K562 (cell line): Measurements from ENCODE around the gene RAP1A. TPM values are rescaled to one million over a fixed set of nuclear protein-coding genes. Genes with fewer than 3 reads are reported as not detected.

Experiments used
- ATAC-seq: fragments of 200-7000 bp; cut with Tn5 transposase; 3 replicates; pipeline ENCODE4 v1.9.1; 2020; ENCODE audit warnings: moderate library complexity
- BruUV-seq: library from RNA; stranded (reverse); fragments of 400-500 nt; replicated peaks from 2 replicates; lab custom pipeline; 2021; lab: Mats Ljungman, UMichigan
- CTCF ChIA-PET: fragments of 300-600 bp; formaldehyde crosslinking; extraction: SDS; loops from one replicate; lab custom pipeline; 2021; ENCODE audit warnings: low intra/inter-chr PET ratio; lab: Yijun Ruan, JAX
- POLR2A ChIA-PET: fragments of 300-600, 350-650 bp; sonication (Branson Sonifier 250); formaldehyde crosslinking; extraction: SDS; loops from one replicate; lab custom pipeline; 2021; ENCODE audit warnings: antibody characterized with exemption, inconsistent platforms; lab: Yijun Ruan, JAX
- DNase-seq, 4 experiments: peaks; one replicate each; pipeline versions ENCODE4 v3.0.0 to v3.0.0-alpha.2; 2011 to 2018; ENCODE audit warnings: low spot score in 3 of 4, mixed read lengths in 3 of 4; ENCODE audit errors: extremely low read depth in 1 of 4
- FAIRE-seq: peaks from 2 replicates; lab custom pipeline; 2011; peaks lifted over from hg19 to GRCh38; lab: Jason Lieb, UNC
- H2AFZ ChIP-seq: 2 replicates; pipeline ENCODE4 v1.6.0; 2011; ENCODE audit warnings: low read depth, low read length, control low read depth, inconsistent platforms
- H3K27ac ChIP-seq: fragments of 200-600 bp; 3 replicates; pipeline ENCODE4 v1.8.0; 2011; ENCODE audit warnings: low read depth, mild to moderate bottlenecking, control low read depth, inconsistent platforms, low read length, moderate library complexity, mixed read lengths; ENCODE audit errors: extremely low read depth
- H3K27me3 ChIP-seq, 2 experiments: fragments of 300-600 bp in 1 of 2; 2 replicates in 1 of 2; 3 replicates in 1 of 2; pipeline versions ENCODE4 v1.6.0 to v1.8.0; 2011; ENCODE audit warnings: inconsistent platforms in 2 of 2, low read length in 2 of 2, mild to moderate bottlenecking in 1 of 2, mixed read lengths in 1 of 2, moderate library complexity in 1 of 2; ENCODE audit not compliant: control insufficient read depth in 2 of 2, insufficient read depth in 2 of 2
- H3K36me3 ChIP-seq: fragments of 300-600 bp; 3 replicates; pipeline ENCODE4 v1.8.0; 2011; ENCODE audit warnings: mild to moderate bottlenecking, low read length, inconsistent platforms; ENCODE audit not compliant: control insufficient read depth, insufficient read depth
- H3K4me1 ChIP-seq, 2 experiments: fragments of 200-600 bp in 1 of 2; replicated peaks in 1 of 2; 2 replicates in 1 of 2; 3 replicates in 1 of 2; pipeline versions ENCODE4 v1.5.1 to v1.8.0; 2011; ENCODE audit warnings: inconsistent platforms in 2 of 2, low read length in 2 of 2, mild to moderate bottlenecking in 1 of 2, mixed read lengths in 1 of 2, moderate library complexity in 1 of 2; ENCODE audit not compliant: control insufficient read depth in 2 of 2, insufficient read depth in 2 of 2
- H3K4me2 ChIP-seq: 2 replicates; pipeline ENCODE4 v1.6.1; 2011; ENCODE audit warnings: low read length, control low read depth, inconsistent platforms, mixed read lengths; ENCODE audit not compliant: insufficient read depth
- H3K4me3 ChIP-seq: fragments of 200-600 bp; sonication (generic), shearing (Covaris generic); 2 replicates; pipeline ENCODE4 v1.5.1; 2016; ENCODE audit warnings: control low read depth, inconsistent platforms
- H3K79me2 ChIP-seq: fragments of 200-600 bp; 3 replicates; pipeline ENCODE4 v1.8.0; 2011; ENCODE audit warnings: low read length, inconsistent platforms; ENCODE audit not compliant: control insufficient read depth, insufficient read depth
- H3K9ac ChIP-seq, 2 experiments: 2 replicates each; pipeline versions ENCODE4 v1.6.0 to v1.6.1; 2011; ENCODE audit warnings: low read depth in 2 of 2, low read length in 2 of 2, control low read depth in 1 of 2, inconsistent platforms in 1 of 2, mild to moderate bottlenecking in 1 of 2, mixed read lengths in 1 of 2; ENCODE audit not compliant: insufficient read depth in 1 of 2
- H3K9me1 ChIP-seq: one replicate; pipeline ENCODE4 v1.6.0; 2011; ENCODE audit warnings: inconsistent platforms, mild to moderate bottlenecking, low read length, moderate library complexity; ENCODE audit not compliant: control insufficient read depth, insufficient read depth
- H3K9me3 ChIP-seq: replicated peaks from 2 replicates; pipeline ENCODE4 v1.5.1; 2011; ENCODE audit warnings: low read depth, low read length, inconsistent platforms; ENCODE audit not compliant: control insufficient read depth, insufficient read depth
- H4K20me1 ChIP-seq: replicated peaks from 2 replicates; pipeline ENCODE4 v1.6.1; 2011; ENCODE audit warnings: low read length, inconsistent platforms, mixed read lengths; ENCODE audit not compliant: control insufficient read depth, insufficient read depth
- BCOR ChIP-seq: fragments of 450-650 bp; IDR thresholded peaks from 2 replicates; pipeline ENCODE4 v1.6.1; 2016
- ESRRA ChIP-seq: fragments of 450-650 bp; IDR thresholded peaks from 2 replicates; pipeline ENCODE4 v1.6.1; 2014; ENCODE audit warnings: low read depth, mild to moderate bottlenecking, moderate library complexity, borderline replicate concordance
- ETV1 ChIP-seq: fragments of 450-650 bp; conservative IDR thresholded peaks from 2 replicates; pipeline ENCODE4 v1.6.1; 2016; ENCODE audit warnings: missing genetic modification characterization, control low read depth, low read depth, missing compliant biosample characterization
- GTF2A2 ChIP-seq: IDR thresholded peaks from 2 replicates; pipeline ENCODE4 v1.6.1; 2016; ENCODE audit warnings: mild to moderate bottlenecking, missing genetic modification characterization, missing compliant biosample characterization
- KDM1A ChIP-seq, 2 experiments: fragments of 450-650 bp; IDR thresholded peaks; 2 replicates each; pipeline ENCODE4 v1.6.1; 2016; ENCODE audit warnings: mild to moderate bottlenecking in 2 of 2
- NR4A1 ChIP-seq, 2 experiments: fragments of 250-450 bp in 1 of 2; fragments of 450-650 bp in 1 of 2; sonication (Bioruptor Pico) in 1 of 2; IDR thresholded peaks; 2 replicates each; pipeline versions ENCODE4 v1.4.0 to v1.6.1; 2016 to 2020; ENCODE audit warnings: mild to moderate bottlenecking in 2 of 2, missing compliant biosample characterization in 1 of 2, missing genetic modification characterization in 1 of 2, moderate library complexity in 1 of 2
- RBM25 ChIP-seq: fragments of 200-400 bp; formaldehyde crosslinking; IDR thresholded peaks from 2 replicates; pipeline ENCODE4 v1.6.1; 2018; ENCODE audit warnings: low read length, low read depth, moderate library complexity; ENCODE audit not compliant: severe bottlenecking
- SP2 ChIP-seq: IDR thresholded peaks from 2 replicates; pipeline ENCODE4 v1.6.1; 2011; ENCODE audit warnings: mild to moderate bottlenecking, low read depth, low read length, moderate library complexity; ENCODE audit not compliant: poor library complexity, severe bottlenecking; ENCODE audit errors: extremely low read depth
- ZFP91 ChIP-seq: sonication (generic); formaldehyde crosslinking; IDR thresholded peaks from 2 replicates; pipeline ENCODE4 v1.8.0; 2022; ENCODE audit warnings: mild to moderate bottlenecking, missing genetic modification reagents
- ZKSCAN1 ChIP-seq: fragments of 150-350 bp; IDR thresholded peaks from 2 replicates; pipeline ENCODE4 v1.6.1; 2016; ENCODE audit warnings: low read depth, low read length
- ZNF57 ChIP-seq: fragments of 450-650 bp; formaldehyde crosslinking; IDR thresholded peaks from 2 replicates; pipeline ENCODE4 v1.4.0; 2020; ENCODE audit warnings: mild to moderate bottlenecking, moderate library complexity
- WGBS: fragments of 100-300 bp; shearing (Covaris generic); methylation state at CpG from one replicate; pipeline ENCODE4 v1.1.6; 2016; ENCODE audit warnings: low coverage, mixed read lengths; ENCODE audit not compliant: insufficient coverage; ENCODE audit errors: missing lambda C conversion rate; 5-methylcytosine and 5-hydroxymethylcytosine counted together
- in situ Hi-C: fragments of 300-500 bp; cut with MboI; formaldehyde crosslinking; loops from 4 replicates; pipeline ENCODE4 v1.15.0; 2018; ENCODE audit warnings: inconsistent platforms, mixed read lengths
- intact Hi-C: fragments of 100-400 bp; cut with micrococcal nuclease; formaldehyde crosslinking; loops from 2 replicates; pipeline ENCODE4 v1.14.2; 2022
- polyA plus RNA-seq, 8 experiments: library from polyadenylated mRNA; depleted of rRNA in 4 of 8; stranded (reverse) in 5 of 8; unstranded in 3 of 8; fragments of >200 nt; fragmentation: Nextera tagmentation in 2 of 8; fragmentation: Illumina TruSeq in 1 of 8; extraction: Ambion mirVana in 2 of 8; extraction: Trizol in 1 of 8; gene quantifications; 2 replicates each; pipeline versions ENCODE4 v1.2.1 to v1.2.3, GENCODE V29; 2011 to 2014; ENCODE audit warnings: inconsistent platforms in 1 of 8, missing spikeins in 1 of 8
- total RNA-seq, 7 experiments: library from RNA; depleted of rRNA in 6 of 7; stranded (reverse); fragments of >200 nt in 6 of 7; fragmentation: Illumina TruSeq in 2 of 7; extraction: Trizol in 2 of 7; gene quantifications; 2 replicates each; pipeline versions ENCODE4 v1.2.1 to v1.2.3, GENCODE V29; 2011 to 2021; ENCODE audit warnings: low replicate concordance in 1 of 7
- TF ChIP-seq, protein P1 (sequence below): sonication (generic); IDR thresholded peaks from 2 replicates; pipeline ENCODE4 v1.6.1; 2016

Gene RAP1A
- total and polyA plus RNA-seq, 9 of the 15 experiments (the other 6 are each of a cell fraction or from before 2014, with no cell fraction given): 13.4 to 86.2 (median 32.5) TPM

- no peak for FAIRE-seq
- Histone ChIP-seq H4K20me1 (no peaks in the 10 kb centered on the region; the same call in none of the 2 replicates), H3K79me2 (no peaks in the 10 kb centered on the region), H3K4me2 (no peak overlapping the region), H3K27me3 (peaks cover 39 to 79% of the 10 kb centered on the region in 2 experiments), H3K27ac (no peak overlapping the region), H2AFZ (no peak overlapping the region), H3K4me1 (peaks cover 11 to 33% of the 10 kb centered on the region in 2 experiments), H3K9me1 (peaks cover 2% of the 10 kb centered on the region), H3K4me3 (no peak overlapping the region)
- 25% methylated on average over 4 of the region's 4 CpGs for WGBS
- intact Hi-C loops: no loop called here
- CTCF ChIA-PET: interaction anchor here (0.7 kb wide), 1 partner anchor 35 kb away, joined by 3 read pairs; no protein-coding TSS in a partner anchor
- ATAC-seq: no peak
- TF ChIP-seq KDM1A (IDR thresholded peaks at IDR 0.05): 0 out of 4 replicates have a peak, but pooled peaks of 1 of the 2 experiments have one; percentile 14
- TF ChIP-seq SP2: no peak
- TF ChIP-seq ZKSCAN1: no peak
- no peak for TF ChIP-seq ETV1 (tag)
- no peak for TF ChIP-seq GTF2A2 (tag)
- TF ChIP-seq ZFP91 (CRISPR knock-in tag): no peak
- TF ChIP-seq NR4A1 (CRISPR knock-in tag; IDR thresholded peaks at IDR 0.05): no peak
- no peak for TF ChIP-seq NR4A1 (tag; IDR thresholded peaks at IDR 0.05)
- peak; percentile 91 for TF ChIP-seq RBM25
- TF ChIP-seq, protein P1, sequence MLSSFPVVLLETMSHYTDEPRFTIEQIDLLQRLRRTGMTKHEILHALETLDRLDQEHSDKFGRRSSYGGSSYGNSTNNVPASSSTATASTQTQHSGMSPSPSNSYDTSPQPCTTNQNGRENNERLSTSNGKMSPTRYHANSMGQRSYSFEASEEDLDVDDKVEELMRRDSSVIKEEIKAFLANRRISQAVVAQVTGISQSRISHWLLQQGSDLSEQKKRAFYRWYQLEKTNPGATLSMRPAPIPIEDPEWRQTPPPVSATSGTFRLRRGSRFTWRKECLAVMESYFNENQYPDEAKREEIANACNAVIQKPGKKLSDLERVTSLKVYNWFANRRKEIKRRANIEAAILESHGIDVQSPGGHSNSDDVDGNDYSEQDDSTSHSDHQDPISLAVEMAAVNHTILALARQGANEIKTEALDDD: 0 out of 2 replicates have a peak, but pooled peaks have one; percentile 12
- peak; percentile 68; the same call in 1 of the 2 replicates for TF ChIP-seq ESRRA
- no peak for TF ChIP-seq ZNF57 (CRISPR knock-in tag)
- TF ChIP-seq BCOR: 0 out of 2 replicates have a peak, but pooled peaks have one; percentile 58
- TF ChIP-seq, all 486 proteins: peak for 5
- no TSS peak for BruUV-seq
- Histone ChIP-seq H3K36me3 (no peaks in the 10 kb centered on the region), H3K9ac (no peak overlapping the region), H3K9me3 (no peaks in the 10 kb centered on the region)
- POLR2A ChIA-PET: interaction anchor here (0.6 to 2.2 kb wide), 3 partner anchors 10 to 66 kb away, joined by 3 to 10 read pairs (median 5); partner anchors contain the start of gene DDX20
- DNase-seq: no peak
- in situ Hi-C loops: no loop called here
Observed at GRCh38 chr1:111735321-111735720, 115.7 kb downstream of the RAP1A start.
